ENCODE data around the gene RPGRIP1. TPM values are rescaled to one million over a fixed set of nuclear protein-coding genes. Genes with fewer than 3 reads are reported as not detected.
"Not testable (repeated sequence)": the region's sequence is repeated elsewhere in the genome, so short reads cannot be mapped to it uniquely, and the experiment has no call there.

RPGRIP1 gene
- total RNA-seq, 1 donor from 2014 or later: not detected

DNA sequence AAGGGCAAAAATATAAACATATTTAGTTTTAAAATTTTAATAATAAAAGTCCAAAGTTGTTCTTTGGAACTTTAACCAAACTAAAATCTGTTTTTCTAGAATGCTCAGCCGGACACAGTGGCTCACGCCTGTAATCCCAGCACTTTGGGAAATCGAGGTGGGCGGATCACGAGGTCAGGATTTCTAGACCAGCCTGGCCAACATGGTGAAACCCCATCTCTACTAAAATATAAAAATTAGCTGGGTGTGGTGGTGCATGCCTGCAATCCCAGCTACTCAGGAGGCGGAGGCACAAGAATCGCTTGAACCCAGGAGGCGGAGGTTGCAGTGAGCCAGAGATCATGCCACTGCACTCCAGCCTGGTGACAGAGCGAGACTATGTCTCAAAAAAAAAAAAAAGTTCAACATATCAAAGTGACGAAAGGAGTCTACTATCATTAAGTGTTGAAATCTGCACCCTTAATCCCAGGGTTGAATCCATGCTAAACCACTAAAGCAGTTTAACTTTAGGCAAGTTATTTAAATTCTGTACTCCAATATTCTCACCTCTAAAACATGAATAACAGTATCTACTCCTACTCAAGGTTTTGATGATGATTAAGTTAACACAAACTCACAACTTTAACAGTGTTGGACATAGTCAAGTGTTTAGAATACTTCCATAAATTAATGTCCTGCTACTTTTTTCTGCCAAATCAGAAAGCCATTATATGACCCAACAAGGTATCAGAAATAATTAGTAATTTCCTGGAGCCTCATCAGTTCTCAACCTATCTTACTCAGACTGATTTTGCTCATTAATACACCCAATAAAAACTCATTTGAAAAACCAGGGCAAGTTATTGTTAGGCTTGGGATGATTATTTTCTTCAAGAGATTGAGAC, 21.6 kb upstream of the RPGRIP1 start:
- DNase-seq (ENCODE audit: extremely low read depth, low read depth, low spot score): no peak

DNA sequence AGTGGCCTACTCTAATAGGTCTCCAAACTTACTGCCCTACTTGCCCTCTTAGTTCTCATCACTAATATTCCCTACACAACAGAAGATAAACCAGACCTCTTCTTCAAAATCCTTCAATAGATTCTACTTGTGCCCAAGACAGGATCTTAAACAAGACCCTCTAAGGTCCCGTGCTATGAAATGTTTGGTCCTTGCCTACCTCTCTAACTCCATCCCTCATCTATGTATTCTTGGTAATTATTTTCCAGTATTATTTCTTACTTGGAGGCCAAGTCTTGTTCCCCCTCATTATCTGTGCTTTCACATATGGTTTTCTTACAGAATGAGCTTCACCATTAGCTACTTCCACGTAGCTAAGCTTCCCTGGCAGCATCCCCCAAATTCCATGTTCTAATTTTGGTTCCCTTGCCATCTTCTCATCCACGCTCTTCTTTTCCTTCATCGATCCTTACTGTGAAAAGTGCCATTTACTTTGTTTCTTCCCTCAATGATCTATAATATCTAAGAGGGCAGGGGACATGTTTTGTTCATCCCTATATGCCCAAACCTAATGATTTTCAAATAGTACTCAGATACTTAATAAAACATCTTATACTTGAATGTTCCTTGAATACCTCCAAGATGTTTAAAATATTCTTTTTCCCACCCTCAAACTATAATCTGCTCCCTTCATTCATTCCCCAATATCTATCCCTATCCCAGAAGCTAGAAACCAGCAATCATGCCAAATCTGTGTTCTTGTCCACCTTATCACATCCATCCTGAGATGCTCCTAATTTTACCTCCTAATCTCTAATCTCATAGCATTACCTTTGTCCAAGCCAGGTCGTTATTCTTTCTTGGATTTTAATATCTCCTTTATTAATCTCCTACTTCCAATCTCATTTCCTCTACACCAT, 20.7 kb upstream of the RPGRIP1 start:
- no peak for DNase-seq (ENCODE audit: extremely low read depth, low read depth, low spot score)

DNA sequence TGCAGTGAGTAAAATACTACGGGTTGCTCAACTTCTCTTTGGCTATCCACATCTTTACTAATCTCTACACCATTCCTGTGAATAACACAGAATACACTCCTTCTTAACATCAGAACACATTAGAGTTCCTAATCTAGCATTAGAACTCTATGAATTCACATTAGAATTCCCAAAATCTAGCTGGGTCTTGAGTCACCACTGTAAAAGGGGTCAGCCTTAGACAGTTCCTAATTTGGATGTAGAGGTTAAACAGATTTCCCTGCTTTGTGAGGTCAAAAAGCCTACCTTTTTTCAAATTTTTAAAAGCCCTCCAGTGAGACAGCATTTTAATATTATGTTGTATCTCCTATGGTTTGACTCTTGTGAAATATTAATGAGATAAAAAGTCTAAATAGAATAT, 18.1 kb upstream of the RPGRIP1 start:
- DNase-seq (ENCODE audit: extremely low read depth, low read depth, low spot score): no peak

DNA sequence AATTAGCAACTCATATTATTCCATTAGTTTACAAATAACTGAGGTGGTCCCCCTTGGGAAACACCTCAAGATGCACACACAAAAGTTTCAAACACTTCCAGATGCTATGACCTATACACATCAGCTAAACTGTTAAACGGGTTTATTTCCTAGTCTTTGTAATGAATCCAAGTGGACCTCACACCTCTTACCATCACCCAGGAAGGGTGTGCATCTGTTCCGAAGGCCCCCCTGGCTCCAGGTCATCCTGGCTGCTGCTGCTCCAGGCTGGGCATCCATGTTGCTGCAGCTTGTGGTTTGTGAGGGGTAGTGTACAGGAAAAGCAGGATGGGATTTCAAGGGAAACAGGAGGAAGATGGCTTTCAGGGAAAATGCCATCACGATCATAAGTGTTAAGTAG, 17.5 kb upstream of the RPGRIP1 start:
- no peak for DNase-seq (ENCODE audit: extremely low read depth, low read depth, low spot score)

DNA sequence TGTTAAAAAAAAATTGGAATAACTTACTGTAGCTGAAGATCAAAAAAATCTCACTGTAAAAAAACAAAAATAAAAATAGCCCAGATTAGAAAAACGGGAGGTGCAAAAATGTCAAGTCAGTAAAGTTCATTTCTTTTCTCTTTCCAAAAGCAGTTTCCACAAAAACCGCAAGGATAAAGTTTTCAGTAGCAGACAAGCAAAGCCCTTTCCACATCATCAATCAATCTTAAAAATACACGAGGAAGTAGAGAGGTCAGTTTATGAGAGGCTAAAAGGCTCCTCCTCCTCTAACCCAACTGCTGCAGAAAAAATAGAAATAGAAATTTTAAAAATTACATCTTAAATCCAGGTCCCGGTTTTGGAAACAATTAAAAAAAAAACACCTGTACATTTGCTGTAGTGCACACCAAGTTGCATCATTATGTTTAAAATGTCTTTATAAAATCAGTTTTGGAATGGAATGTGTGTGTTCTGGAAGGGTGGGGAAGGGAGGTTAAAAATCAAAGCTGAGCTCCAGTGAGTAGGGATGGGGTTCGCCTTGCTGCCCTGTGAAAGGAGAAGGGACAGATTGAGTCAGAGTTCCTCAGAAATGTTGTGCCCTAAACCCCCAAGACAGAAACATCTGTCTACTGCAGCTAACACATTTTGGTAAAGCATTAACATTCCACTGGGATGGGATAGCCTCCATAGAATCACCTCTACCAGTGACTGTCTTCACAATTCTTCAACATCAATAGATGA, 16.4 kb upstream of the RPGRIP1 start:
- no peak for DNase-seq (ENCODE audit: extremely low read depth, low read depth, low spot score)

DNA sequence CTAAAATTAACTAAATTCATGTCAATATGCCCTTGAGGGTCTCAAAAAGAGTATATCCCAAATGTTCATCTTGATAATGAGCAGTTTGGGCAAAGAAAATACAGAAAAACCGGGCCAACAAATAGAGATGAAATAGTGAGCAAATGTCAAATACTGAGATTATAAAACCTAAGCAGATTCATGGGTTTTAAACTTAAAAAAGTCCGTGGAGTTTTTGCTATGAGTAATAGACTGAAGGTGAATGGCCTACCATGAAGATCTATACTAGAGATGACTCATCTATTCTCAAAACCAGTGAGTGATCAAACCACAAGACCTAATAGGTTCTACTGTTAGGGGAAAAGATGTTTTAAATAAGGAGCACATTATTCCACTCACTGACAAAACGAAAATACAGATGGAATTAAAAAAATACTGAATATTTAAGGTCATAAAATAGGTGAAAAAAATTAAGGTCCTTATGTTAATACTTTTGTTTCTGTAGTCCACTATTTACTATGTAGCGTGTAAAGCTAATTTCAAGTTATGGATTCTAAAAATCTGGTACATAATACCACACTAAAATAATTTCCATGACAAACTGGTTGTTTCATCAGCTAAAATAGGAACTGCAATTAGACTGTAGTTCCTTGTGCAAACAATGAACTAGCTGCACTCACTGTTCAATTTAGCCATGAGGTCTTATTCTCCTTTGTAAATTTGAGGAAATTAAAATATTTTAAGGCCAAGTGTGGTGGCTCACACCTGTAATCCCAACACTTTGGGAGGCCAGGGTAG, 15.7 kb upstream of the RPGRIP1 start:
- no peak for DNase-seq (ENCODE audit: extremely low read depth, low read depth, low spot score)

DNA sequence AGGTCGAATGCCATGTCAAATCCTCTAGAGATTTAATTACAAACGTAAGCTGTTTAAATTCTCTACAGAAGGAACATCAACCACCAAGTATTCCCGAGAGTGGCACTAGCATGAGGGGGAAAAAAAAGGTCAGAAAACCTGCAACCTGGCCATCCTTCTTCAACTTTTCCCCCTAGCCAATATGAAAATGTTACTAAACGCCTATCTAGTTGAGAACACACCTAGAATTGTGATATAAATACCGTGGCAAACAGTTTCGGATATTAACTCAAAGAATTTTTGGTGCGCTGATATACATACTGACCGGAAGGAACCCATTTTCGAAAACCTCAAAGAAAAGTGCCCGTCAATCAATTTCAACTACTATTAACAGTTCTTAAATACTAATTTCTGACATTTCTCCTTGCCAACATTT, 12.4 kb upstream of the RPGRIP1 start:
- DNase-seq (ENCODE audit: extremely low read depth, low read depth, low spot score): no peak

DNA sequence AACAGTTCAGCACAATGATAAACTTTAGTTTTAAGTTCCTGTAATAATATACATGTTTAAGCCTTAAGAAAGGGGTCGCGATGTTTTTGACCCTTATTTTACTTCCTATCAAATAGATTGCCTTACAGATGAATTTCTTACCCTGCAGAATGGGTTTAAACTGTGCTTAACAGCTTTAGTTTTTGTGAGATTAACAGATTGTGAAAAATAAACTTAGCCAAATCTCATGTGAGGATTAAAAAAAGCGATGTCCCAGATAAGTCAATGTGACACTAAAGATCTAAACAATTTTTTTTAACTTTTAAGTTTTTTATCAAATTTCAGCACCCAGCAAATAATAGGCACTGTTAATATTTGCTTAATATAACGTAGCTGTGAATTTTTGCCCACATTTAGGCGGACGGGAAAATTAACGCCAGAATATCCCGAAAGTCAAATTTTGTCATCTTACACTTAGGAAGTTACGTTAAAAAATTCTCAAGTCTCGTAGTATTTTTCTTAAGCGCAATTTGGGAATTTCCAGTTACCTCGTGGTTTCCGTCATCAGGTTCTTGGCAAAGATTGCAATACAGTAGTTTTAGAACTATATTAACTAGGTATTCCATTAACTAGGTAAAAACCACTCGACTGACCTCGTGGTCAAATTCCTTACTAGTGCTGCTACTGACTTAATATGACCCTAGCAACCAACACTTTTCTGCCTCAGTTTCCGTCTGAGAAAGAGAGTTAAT, 11.8 kb upstream of the RPGRIP1 start:
- no peak for DNase-seq (ENCODE audit: extremely low read depth, low read depth, low spot score)

DNA sequence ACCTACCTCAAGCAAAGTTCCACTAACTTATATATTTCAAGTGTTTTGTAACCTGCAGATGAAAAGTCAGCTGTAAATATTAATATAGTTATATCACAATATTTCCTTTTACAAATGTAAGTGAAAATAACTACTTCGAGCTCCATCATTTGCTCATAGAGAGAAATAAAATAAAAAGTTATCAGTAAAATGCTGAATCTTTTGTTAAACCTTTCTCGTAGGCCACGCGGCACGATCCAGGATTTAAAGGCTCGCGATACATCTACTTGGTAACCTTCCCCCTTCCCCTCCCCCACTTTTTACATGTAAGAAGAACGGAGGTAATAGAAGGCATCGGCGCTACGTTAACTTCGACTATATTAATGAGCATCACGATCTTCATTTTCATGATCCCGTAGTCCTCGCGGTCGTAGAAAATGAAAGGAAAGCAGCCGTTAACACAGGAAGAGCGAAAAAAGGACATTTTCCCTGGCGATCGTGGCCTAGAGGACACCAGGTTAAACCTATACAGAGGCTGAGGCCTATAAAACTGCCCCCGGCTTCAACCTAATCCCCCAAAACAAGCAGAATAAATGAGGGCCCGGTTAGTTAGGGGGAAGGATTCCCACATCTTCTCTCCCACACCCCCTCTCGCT, 11.1 kb upstream of the RPGRIP1 start:
- no peak for DNase-seq (ENCODE audit: extremely low read depth, low read depth, low spot score)

DNA sequence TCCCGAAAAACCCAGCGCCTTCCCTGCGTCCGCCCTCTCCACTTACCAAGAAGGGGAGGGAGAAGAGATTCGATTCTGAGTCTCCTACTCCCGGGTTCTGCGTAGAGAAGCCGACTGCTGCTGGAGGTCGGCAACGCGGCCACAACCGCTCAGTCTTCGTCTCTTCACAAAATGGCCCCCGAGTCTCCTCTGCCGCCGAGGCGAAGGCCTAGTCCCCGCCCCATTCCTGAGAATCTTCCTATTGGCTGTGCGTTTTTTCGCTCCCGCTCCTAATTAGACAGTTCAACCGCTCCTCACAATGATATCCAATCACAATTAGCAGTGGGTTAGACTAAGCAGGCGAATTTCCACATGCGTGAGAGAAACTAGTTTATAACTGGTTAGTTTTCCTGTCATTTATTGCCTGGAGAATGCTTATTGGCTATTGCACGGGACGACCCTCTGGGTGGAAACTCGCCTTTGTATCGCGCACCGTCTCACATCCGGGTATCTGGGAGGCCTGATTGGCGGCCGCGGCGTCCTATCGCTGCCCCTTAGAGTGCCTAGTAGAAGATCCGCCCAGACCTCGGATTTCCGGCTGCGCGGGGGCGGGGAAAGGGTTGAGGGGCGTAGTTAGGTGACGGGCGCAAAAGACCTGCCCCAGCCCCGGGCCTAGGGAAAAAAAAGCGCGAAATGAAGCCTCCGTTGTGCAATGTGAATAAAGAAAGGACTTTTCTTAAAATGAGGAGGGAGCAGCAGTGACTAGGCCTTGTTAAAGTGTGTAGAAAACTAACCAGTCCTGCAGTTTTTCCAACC, 10.4 kb upstream of the RPGRIP1 start, which contains the start of gene HNRNPC:
Gene HNRNPC, minus strand, starts transcription at position 191 of the 795 bp plus-strand sequence. CDS start 35,249 bp downstream, outside the sequence.
- DNase-seq (ENCODE audit: extremely low read depth, low read depth, low spot score): peak; percentile 100

DNA sequence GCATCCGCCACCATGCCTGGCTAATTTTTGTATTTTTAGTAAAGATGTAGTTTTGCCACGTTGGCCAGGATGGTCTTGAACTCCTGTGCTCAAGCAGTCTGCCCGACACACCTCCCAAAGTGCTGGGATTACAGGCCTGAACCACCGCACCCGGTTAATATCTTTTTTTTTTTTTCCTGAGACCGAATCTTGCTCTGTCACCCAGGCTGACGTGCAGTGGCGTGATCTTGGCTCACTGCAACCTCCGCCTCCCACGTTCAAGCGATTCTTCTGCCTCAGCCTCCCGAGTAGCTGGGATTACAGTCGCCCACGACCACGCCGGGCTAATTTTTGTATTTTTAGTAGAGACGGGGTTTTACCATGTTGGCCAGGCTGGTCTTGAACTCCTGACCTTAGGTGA, 7.2 kb upstream of the RPGRIP1 start:
- DNase-seq (ENCODE audit: extremely low read depth, low read depth, low spot score): not testable (repeated sequence)

DNA sequence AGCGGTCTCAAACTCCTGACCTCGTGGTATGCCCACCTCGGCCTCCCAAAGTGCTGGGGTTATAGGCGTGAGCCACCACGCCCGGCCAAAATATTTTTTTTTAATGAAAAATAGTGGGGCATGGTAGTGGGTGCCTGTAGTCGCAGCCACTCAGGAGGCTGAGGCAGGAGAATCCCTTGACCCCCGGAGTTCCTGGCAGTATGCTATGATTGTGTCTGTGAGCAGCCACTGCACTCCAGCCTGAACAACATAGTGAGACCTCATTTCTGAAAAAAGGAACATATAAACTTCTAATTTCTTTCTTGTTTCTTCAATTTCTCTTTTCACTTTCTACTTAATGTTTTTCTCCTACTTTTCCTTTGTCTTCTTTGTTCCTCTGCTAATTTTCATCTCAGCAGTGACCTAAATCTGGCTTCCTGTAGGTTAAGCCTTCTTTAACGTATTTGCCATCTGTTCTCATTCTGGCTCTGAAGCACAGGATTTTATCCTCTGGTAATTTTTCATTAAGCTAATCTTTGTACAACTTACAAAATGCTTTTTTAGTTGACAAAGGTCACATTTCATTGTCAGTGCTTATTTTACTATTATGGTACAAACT, 4.5 kb upstream of the RPGRIP1 start:
- no peak for DNase-seq (ENCODE audit: extremely low read depth, low read depth, low spot score)

DNA sequence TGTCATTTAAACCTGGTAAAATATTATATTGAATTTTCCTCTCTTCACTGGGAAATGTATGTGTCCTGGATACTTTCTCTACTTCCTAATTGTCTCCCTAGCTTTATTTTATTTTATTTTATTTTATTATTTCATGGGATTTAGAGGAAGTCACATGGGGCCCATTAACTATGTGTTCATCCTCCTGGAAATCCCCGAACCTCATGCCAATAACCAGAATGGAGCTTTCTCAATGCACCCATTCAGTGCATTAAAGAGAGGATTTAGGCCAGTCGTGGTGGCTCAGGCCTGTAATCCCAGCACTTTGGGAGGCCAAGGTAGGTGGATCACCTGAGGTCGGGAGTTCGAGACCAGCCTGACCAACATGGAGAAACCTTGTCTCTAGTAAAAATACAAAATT, 1.3 kb upstream of the RPGRIP1 start:
- DNase-seq (ENCODE audit: extremely low read depth, low read depth, low spot score): no peak

DNA sequence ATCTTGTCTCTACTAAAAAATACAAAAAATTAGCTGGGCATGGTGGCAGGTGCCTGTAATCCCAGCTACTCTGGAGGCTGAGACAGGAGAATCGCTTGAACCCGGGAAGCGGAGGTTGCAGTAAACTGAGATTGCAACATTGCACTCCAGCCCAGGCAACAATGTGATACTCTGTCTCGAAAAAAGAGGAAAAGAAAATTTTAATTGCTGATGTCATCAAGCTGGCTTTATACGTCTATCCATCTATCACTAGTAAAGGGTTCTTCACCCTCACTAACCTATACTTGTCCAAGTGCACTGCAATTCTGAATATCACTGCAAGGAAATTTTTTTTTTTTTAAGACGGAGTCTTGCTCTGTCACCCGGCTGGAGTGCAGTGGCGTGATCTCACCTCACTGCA, 2.0 kb downstream of the RPGRIP1 start:
- not testable (repeated sequence) for DNase-seq (ENCODE audit: extremely low read depth, low read depth, low spot score)

DNA sequence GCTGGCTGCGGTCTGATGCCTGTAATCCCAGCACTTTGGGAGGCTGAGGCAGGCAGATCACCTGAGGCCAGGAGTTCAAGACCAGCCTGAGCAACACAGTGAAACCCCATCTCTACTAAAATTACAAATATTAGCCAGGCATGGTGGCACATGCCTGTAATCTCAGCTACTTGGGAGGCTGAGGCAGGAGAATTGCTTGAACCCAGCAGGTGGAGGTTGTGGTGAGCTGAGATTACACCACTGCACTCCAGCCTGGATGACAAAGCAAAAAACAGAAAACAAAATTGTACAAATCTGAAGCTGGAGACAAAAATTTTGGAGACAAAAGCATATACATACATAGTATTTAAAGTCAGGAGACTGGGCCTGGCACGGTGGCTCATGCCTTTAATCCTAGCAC, 6.6 kb downstream of the RPGRIP1 start:
- DNase-seq (ENCODE audit: extremely low read depth, low read depth, low spot score): not testable (repeated sequence)

DNA sequence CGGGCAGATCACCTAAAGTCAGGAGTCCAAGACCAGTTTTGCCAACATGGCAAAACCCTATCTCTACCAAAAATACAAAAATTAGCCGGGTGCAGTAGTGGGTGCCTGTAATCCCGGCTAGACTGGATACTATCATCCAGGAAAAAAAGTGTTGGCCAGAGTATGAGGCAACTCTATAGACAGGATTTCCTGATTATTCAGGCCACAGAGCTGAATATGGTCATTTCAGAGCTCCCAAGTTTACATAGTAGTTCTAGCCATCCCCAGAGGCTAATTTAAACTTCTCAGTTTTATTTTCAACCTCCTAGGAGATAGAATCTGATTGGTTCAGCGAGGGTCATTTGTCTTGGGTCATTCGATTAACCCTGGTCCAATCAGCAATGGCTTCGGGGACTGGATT, 7.3 kb downstream of the RPGRIP1 start:
- DNase-seq (ENCODE audit: extremely low read depth, low read depth, low spot score): no peak

DNA sequence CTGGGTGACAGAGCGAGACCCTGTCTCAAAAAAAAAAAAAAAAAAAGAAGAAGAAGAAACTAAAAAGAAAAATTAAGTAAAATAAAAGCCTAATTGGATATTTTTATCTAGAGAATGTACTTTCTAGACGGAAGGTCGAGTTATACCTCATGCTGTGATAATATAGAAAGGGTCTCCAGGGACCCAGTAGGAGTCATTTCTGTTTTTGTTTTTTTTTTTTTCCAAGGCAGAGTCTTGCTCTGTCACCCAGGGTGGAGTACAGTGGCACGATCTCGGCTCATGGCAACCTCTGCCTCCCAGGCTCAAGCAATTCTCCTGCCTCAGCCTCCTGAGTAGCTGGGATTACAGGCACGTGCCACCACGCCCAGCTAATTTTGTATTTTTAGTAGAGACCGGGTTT, 14.1 kb downstream of the RPGRIP1 start:
- not testable (repeated sequence) for DNase-seq (ENCODE audit: extremely low read depth, low read depth, low spot score)

DNA sequence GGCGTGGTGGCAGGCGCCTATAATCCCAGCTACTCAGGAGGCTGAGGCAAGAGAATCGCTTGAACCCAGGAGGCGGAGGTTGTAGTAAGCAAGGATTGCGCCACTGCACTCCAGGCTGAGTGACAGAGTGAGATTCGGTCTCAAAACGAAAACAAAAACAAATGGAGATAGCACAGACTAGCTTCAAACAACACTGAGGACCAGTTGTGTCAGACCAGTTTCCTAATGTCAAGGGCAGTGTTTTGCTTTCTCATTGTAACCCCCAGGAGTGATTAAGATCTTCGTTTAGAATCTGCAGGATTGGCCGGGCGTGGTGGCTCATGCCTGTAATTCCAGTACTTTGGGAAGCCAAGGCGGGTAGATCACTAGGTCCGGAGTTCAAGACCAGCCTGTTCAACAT, 18.5 kb downstream of the RPGRIP1 start:
- DNase-seq (ENCODE audit: extremely low read depth, low read depth, low spot score): no peak
